Measurements from ENCODE around the gene ARMC12.

Gene ARMC12

DNA sequence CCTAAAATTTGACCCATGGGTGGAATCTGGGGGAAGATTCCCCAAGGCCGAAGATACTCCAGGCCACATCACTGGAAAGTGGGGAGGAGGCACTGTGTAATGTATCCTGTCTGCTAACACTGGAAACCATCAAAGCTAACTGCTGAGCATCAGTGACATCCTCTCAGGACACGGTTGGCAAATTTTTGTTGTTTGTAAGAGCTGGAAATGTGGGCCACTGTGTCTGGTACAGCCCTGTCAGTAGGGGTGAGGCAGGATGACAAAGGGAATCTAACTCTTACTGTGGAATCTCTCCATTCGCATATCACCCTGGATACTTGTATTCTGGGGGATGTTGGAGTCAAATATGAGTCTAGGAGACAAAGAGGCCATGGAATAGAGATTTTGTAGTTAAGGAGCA lies 22.6 kb downstream of the ARMC12 start:
- DNase-seq (ENCODE audit: insufficient read length, low spot score) (no peak), FAIRE-seq (no peak)
- TF ChIP-seq, protein P1, sequence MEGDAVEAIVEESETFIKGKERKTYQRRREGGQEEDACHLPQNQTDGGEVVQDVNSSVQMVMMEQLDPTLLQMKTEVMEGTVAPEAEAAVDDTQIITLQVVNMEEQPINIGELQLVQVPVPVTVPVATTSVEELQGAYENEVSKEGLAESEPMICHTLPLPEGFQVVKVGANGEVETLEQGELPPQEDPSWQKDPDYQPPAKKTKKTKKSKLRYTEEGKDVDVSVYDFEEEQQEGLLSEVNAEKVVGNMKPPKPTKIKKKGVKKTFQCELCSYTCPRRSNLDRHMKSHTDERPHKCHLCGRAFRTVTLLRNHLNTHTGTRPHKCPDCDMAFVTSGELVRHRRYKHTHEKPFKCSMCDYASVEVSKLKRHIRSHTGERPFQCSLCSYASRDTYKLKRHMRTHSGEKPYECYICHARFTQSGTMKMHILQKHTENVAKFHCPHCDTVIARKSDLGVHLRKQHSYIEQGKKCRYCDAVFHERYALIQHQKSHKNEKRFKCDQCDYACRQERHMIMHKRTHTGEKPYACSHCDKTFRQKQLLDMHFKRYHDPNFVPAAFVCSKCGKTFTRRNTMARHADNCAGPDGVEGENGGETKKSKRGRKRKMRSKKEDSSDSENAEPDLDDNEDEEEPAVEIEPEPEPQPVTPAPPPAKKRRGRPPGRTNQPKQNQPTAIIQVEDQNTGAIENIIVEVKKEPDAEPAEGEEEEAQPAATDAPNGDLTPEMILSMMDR (IDR thresholded peaks at IDR 0.05; ENCODE audit: insufficient read depth, missing control alignments) = no peak

DNA sequence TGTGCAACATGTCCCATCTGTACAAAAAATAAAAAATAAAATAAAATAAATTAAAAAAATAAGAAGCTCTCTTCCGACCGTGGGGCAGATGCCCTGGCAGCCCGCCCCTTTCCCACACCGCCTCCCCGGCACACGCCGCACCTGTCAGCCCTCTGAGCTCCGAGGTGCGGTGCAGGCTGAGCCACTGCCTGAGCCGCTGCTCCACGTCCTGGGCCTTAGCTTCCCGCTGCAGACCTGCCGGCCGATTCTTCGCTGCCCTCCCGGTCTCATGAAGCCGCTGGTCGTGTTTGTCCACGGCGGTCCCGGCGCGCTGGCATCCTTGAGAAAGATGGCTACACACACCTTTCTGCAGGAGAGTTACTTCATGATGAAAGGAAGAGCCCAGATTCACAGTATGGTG lies 28.9 kb downstream of the ARMC12 start:
- no peak for FAIRE-seq
- TF ChIP-seq, protein P1 (IDR thresholded peaks at IDR 0.05; ENCODE audit: insufficient read depth, missing control alignments) = no peak
- no peak for DNase-seq (ENCODE audit: insufficient read length, low spot score)

DNA sequence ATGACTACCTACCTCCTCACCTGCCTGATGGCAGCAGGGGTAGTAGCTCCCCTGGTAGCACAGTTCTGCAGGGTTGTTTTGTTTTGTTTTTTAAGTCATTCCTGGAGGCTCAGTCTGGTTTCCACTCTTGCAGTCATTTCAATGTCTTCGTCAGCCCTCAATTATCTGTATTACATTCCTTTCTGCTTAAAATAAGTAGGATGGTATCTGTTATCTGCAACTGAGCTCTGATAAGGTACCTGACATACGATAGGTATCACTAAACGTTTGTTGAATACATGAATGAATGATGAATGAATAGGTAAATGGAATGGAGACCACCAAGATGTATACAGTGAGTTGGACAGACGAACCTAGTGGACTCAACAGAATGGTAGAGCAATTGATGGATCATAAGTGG lies 32.4 kb downstream of the ARMC12 start:
- DNase-seq (ENCODE audit: insufficient read length, low spot score) (no peak), FAIRE-seq (no peak)
- TF ChIP-seq, protein P1 (IDR thresholded peaks at IDR 0.05; ENCODE audit: insufficient read depth, missing control alignments) = no peak

DNA sequence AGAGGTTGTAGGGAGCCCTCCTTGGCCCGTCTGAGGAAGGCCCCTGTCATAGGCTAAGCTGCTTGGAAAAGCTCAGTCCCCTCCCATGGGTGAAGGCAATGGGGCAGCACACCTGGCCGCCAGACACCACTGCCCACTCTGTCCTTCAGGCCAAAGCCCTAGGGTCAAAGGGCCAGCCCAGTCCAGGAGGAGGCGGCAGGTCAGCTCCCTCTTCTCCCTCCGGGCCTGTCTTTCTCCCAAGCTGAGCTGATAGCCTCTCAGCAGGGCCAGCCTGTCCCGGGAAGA lies 34.5 kb downstream of the ARMC12 start:
- TF ChIP-seq, protein P1 (IDR thresholded peaks at IDR 0.05; ENCODE audit: insufficient read depth, missing control alignments) = no peak
- DNase-seq (ENCODE audit: insufficient read length, low spot score) (no peak), FAIRE-seq (no peak)

DNA sequence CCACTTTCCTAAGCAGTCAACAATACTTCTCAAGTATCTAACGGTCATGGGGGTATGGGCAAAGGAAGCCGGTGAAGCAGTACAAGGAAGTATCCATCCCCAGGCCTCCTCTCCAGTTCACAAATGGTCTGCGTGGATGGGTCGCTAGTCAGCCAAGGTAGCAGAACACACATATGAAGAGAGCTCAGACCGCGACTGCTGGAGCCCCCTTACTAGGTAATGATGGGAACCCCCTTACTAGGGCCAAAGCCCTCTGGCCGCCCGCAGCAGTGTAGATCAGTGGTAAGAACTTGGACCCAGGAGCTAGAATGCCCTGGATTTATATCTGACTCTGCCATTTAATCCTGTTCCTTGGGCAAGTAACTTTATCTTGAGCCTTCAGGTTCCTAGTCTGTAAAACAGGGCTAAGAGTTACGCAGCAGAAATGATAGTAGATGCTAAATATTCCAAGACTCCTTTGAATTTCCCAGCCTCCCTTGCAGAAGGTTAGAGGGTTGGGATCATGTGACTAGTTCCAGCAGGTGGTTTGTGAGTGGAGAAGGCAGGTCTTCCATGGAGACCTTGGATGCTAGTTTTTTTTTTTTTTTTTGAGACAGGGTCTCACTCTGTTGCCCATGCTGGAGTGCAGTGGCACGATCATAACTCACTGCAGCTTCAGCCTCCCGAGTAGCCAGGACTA lies 37.4 kb downstream of the ARMC12 start:
- FAIRE-seq (no peak), DNase-seq (ENCODE audit: insufficient read length, low spot score) (no peak)
- TF ChIP-seq, protein P1 (IDR thresholded peaks at IDR 0.05; ENCODE audit: insufficient read depth, missing control alignments) = no peak

DNA sequence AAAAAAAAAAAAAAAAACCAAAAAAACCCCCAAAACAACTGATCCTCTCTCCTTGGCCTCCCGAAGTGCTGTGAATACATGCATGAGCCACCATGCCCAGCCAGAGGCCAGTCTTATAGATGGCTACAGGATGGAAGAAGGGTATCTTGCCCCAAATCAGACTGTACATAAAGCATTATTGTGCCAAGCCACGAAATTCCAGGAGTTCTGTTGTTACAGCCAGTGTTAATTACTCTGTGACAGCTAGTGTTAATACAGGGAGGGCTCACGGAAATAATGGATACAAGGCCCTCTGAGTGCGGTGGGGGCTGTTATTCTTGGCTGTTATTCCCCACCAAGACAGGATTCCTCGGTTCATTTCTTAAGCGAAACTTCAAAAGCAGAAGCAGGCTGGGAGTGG lies 38.2 kb downstream of the ARMC12 start:
- DNase-seq (ENCODE audit: insufficient read length, low spot score) = no peak
- TF ChIP-seq, protein P1 (IDR thresholded peaks at IDR 0.05; ENCODE audit: insufficient read depth, missing control alignments) = no peak
- FAIRE-seq = no peak

DNA sequence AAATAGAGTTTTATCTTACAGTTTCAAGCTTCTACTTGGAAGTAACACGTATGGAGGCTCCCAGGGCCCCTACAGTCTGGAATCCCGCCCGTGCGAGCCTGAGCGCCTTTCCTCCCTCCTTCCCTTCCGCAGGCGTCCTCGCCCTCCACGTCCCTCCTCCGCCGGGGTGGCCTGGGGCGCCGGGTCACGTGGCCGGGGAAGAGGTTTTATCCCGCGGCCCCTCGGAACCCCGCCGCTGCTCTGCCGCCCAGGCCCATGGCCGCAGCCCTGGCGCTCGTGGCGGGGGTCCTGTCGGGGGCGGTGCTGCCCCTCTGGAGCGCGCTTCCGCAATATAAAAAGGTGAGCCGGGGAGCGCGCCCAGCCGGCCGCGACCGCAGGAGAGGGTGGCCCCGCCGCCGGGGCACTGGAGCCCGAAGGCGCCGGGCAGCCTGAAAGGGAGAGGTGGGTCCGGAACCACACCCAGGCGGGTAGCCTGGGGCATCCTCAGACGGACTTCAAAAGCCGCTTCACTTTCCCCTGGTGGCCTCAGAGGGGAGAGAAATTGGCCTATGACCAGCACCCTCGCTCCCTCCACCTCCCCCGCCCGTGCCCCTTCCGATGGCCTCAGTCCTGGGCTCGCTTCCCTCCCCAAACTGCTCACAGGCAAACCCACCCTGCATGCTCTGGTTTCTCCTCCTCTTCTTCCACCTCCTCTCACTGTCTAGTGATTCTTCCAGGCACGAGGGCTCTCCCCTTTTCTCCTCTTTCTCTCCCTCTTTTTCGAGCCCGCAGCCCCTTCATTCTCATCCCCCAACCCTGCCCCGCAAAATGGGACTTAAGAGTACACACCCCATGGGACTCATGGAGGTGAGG lies 39.8 kb downstream of the ARMC12 start, which contains the start of gene CLPSL2:
TSS of gene CLPSL2 (plus strand) at position 235 of the 852 bp plus-strand sequence. CDS start at position 256, 21 bp downstream.
- DNase-seq (ENCODE audit: insufficient read length, low spot score) = no peak
- TF ChIP-seq, protein P1 (IDR thresholded peaks at IDR 0.05; ENCODE audit: insufficient read depth, missing control alignments) = no peak
- FAIRE-seq = no peak

Measured in D721Med (cell line).